Mucosa of descending colon (tissue), 3 donors: Measurements from ENCODE around the gene ZNF764. TPM values are rescaled to one million over a fixed set of nuclear protein-coding genes. Genes with fewer than 3 reads are reported as not detected.

ENCODE experiments used
- ATAC-seq: fragments of 200-7000 bp; cut with Tn5 transposase; one replicate; pipeline ENCODE4 v1.9.1; 2020; ENCODE audit warnings: mild to moderate bottlenecking, moderate library complexity
- DNase-seq, 3 donors: peaks; one replicate each; pipeline ENCODE4 v3.0.0-alpha.2; 2020
- H3K36me3 ChIP-seq: fragments of 200-600 bp; one replicate; pipeline ENCODE4 v1.8.0; 2021; ENCODE audit warnings: low read depth, mild to moderate bottlenecking
- H3K4me1 ChIP-seq: fragments of 200-600 bp; one replicate; pipeline ENCODE4 v1.8.0; 2021; ENCODE audit warnings: low read depth, mild to moderate bottlenecking
- H3K4me3 ChIP-seq: fragments of 200-600 bp; one replicate; pipeline ENCODE4 v1.8.0; 2021; ENCODE audit warnings: mild to moderate bottlenecking
- H3K9me3 ChIP-seq: fragments of 200-600 bp; one replicate; pipeline ENCODE4 v1.8.0; 2021; ENCODE audit warnings: mild to moderate bottlenecking
- intact Hi-C, 2 donors: fragments of 100-400 bp; cut with DNase I in 1 of 2; cut with micrococcal nuclease in 1 of 2; formaldehyde crosslinking; loops; one replicate each; pipeline versions ENCODE4 v1.11.0 to v1.11.1; 2022; cut with DNase I, micrococcal nuclease
- total RNA-seq, 3 donors: library from RNA; stranded (reverse); fragmentation: NEBNext Ultra II Directional in 2 of 3; extraction: Animal tissue kit (Norgen Biotek cat#: 25700) in 2 of 3; gene quantifications; one replicate each; pipeline versions ENCODE4 v1.2.1 to v1.2.4, GENCODE V29; 2021 to 2023
- TF ChIP-seq, protein P1 (sequence below): fragments of 200-600 bp; IDR thresholded peaks from one replicate; pipeline ENCODE4 v1.8.0; 2022; ENCODE audit warnings: antibody characterized with exemption, mild to moderate bottlenecking
- donor health status: DM: no; HTN: no; CAD: no; lungs with moderate emphysema.
- donor health status: DM: no; HTN: no; CAD: no.
- donor health status: DM: no; HTN: yes; CAD: no.

ZNF764 gene
- total RNA-seq, 3 donors from 2014 or later: 11.2 to 20.2 (median 12.7) TPM

DNA sequence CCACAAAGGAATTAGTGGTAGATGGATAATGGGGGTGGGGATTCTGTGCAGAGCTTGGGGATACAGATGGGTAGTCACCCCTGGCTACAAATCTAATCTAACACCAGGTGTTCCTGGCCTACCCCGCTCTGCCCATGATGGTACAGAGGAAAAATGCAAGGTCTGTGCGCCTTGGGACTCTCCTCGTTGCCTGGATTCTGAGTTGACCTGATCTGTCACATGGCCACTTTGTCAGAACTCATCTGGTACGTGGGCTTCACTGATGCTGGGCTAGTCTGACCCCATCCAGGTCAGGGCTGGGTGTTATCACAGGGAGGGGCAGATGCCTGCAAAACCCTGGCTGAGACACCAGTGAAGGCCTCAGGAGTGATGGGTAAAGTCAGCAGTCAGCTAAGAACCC lies 5.2 kb downstream of the ZNF764 start:
- H3K36me3 ChIP-seq: peaks cover 4% of the 10 kb centered on the region
- H3K4me3 ChIP-seq: no peak overlapping the region
- ATAC-seq (no peak), DNase-seq (no peak)
- intact Hi-C loops: no loop called here
- H3K9me3 ChIP-seq: no peaks in the 10 kb centered on the region
- TF ChIP-seq, protein P1, sequence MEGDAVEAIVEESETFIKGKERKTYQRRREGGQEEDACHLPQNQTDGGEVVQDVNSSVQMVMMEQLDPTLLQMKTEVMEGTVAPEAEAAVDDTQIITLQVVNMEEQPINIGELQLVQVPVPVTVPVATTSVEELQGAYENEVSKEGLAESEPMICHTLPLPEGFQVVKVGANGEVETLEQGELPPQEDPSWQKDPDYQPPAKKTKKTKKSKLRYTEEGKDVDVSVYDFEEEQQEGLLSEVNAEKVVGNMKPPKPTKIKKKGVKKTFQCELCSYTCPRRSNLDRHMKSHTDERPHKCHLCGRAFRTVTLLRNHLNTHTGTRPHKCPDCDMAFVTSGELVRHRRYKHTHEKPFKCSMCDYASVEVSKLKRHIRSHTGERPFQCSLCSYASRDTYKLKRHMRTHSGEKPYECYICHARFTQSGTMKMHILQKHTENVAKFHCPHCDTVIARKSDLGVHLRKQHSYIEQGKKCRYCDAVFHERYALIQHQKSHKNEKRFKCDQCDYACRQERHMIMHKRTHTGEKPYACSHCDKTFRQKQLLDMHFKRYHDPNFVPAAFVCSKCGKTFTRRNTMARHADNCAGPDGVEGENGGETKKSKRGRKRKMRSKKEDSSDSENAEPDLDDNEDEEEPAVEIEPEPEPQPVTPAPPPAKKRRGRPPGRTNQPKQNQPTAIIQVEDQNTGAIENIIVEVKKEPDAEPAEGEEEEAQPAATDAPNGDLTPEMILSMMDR: no peak
- H3K4me1 ChIP-seq: peaks cover 38% of the 10 kb centered on the region

DNA sequence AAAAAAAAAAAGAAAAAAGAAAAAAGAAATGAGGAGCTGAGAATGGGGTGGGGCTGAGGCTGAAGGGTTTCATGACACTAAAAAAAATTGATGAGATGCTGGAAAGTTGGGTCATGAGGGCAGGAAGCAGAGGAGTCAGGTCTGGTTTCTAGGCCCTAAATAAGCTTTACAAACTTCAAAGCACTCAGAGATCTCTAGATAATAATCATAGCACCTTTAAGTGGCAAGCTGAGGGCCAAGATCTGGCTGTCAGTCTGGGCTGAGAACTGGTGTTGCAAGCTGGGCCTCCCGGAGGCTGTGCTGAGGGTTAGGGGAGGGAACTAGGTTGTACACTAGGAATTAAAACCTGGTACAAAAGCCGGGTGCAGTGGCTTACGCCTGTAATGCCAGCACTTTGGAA lies 6.4 kb downstream of the ZNF764 start:
- Histone ChIP-seq H3K9me3 (no peaks in the 10 kb centered on the region), H3K4me1 (peaks cover 36% of the 10 kb centered on the region), H3K4me3 (no peak overlapping the region), H3K36me3 (peaks cover 4% of the 10 kb centered on the region)
- DNase-seq (no peak), ATAC-seq (peak; percentile 31)
- intact Hi-C loops: no loop called here
- TF ChIP-seq, protein P1: no peak

DNA sequence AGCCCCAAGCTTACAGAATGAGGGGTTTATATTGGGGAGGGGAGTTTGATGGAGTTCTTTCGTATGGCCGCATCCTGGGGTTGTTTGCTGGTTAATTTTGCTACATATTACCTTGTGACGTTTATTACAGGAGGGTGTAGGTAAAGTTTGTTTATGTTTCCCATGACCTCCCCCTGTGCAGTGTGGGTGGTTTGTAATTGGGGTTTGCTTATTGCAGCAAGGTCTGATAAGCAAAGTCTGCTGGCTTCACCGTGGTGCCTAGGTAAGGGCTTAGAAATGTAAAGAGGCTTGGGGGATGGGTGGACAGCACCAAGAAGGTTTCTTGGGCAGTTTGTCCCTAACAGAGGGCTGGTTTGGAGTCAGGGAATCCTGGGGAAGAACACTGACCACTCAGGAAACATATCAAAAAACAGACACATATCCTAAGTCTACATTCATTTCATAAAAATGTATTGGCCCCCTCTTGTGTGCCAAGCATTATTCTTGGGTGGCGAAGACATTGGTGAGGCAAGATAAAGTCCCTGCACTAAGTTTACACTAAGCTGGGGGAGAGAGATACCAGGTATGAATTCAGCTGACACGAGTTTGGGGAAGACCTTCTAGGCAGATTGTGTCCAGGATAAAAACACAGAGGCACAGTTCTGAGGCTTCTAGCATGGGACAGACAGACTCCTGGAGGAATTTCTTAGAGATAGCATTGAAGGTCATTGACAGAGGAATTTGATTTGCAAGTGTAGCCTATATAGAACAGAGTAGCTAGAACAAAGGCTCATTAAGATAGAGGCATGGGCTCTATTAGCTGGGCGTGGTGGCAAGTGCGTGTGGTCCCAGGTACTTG lies 9.5 kb downstream of the ZNF764 start:
- peaks cover 20% of the 10 kb centered on the region for H3K4me1 ChIP-seq
- H3K4me3 ChIP-seq: no peak overlapping the region
- ATAC-seq (peak; percentile 44), DNase-seq (no peak)
- TF ChIP-seq, protein P1: no peak
- intact Hi-C loops: no loop called here
- H3K9me3 ChIP-seq: no peaks in the 10 kb centered on the region
- H3K36me3 ChIP-seq: no peaks in the 10 kb centered on the region

DNA sequence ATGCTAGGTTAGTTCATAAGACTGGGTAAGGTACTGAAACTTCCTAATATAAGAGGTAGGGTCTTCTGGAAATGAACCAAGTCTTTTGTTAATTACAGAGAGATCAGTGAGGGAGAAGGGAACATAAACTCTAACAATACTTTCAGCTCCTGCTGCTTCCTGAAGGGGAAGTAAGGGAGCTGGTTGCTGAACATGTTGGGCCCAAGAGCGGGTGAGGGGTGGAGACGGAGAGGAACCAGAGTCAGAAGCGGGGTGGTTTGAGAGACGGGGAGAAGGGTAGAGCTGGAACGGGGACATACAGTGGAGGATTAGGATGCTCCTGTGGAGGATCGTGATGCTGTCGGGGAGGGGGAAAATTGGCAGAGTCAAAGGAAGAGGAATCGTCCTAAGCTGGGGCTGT lies 12.1 kb downstream of the ZNF764 start:
- no peaks in the 10 kb centered on the region for H3K36me3 ChIP-seq
- no peaks in the 10 kb centered on the region for H3K9me3 ChIP-seq
- peaks cover 21% of the 10 kb centered on the region for H3K4me1 ChIP-seq
- intact Hi-C loops: no loop called here
- no peak overlapping the region for H3K4me3 ChIP-seq
- no peak for DNase-seq
- TF ChIP-seq, protein P1: no peak
- ATAC-seq: no peak

DNA sequence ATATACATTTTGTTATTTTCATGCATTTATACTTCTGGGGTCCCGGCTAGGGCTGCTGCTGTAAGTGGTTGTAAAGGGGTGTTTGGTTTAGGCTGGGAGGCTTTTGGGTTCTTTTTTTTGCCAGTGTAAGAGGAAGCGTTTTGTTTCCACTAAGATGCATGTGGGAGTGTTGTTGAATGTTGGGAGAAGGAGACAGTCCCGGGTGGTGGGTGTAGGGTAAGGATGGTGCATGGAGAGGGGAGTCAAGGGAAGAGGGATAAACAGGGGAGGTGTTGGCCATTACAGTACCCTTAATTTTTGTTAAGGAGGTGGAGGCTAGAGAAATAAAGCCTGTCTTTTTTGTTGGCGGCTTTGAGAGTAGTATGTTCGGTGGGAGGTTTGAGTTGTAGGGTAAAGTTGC lies 15.1 kb downstream of the ZNF764 start:
- TF ChIP-seq, protein P1: no peak
- H3K4me1 ChIP-seq: peaks cover 18% of the 10 kb centered on the region
- no peaks in the 10 kb centered on the region for H3K9me3 ChIP-seq
- no peaks in the 10 kb centered on the region for H3K36me3 ChIP-seq
- intact Hi-C loops: no loop called here
- H3K4me3 ChIP-seq: no peak overlapping the region
- ATAC-seq (no peak), DNase-seq (no peak)
